Right kidney (tissue), 1 donor: ENCODE data around the gene GPNMB.
A peak's percentile ranks its signal among the peaks of the same experiment; 100 is the strongest.

Source experiments
- DNase-seq: peaks from one replicate; pipeline ENCODE4 v3.0.0-alpha.2; 2016

The GPNMB gene

GRCh38 chr7:23272275-23272674 is 25.7 kb downstream of the GPNMB start:
- no peak for DNase-seq

- DNase-seq, result peak; percentile 39
Observed at GRCh38 chr7:23273141-23273599, 26.6 kb downstream of the GPNMB start.

- no peak for DNase-seq
Observed at GRCh38 chr7:23275912-23276311, 29.3 kb downstream of the GPNMB start.

- DNase-seq, result no peak
Observed at GRCh38 chr7:23276376-23276775, 29.8 kb downstream of the GPNMB start.

- DNase-seq, result no peak
Observed at GRCh38 chr7:23276947-23277346, 30.4 kb downstream of the GPNMB start.

- no peak for DNase-seq
Observed at GRCh38 chr7:23277359-23277989, 30.9 kb downstream of the GPNMB start.

- no peak for DNase-seq
Observed at GRCh38 chr7:23279819-23280525, 33.4 kb downstream of the GPNMB start.

- no peak for DNase-seq
Observed at GRCh38 chr7:23283086-23283485, 36.5 kb downstream of the GPNMB start.

- DNase-seq, result no peak
Observed at GRCh38 chr7:23284871-23285270, 38.3 kb downstream of the GPNMB start.

GRCh38 chr7:23285657-23286646 is 39.4 kb downstream of the GPNMB start:
- DNase-seq, result no peak

- DNase-seq, result no peak
Observed at GRCh38 chr7:23287612-23288011, 41.0 kb downstream of the GPNMB start.

GRCh38 chr7:23290993-23291392 is 44.4 kb downstream of the GPNMB start:
- DNase-seq, result no peak

GRCh38 chr7:23291957-23292560 is 45.5 kb downstream of the GPNMB start:
- no peak for DNase-seq

GRCh38 chr7:23292623-23293022 is 46.0 kb downstream of the GPNMB start:
- no peak for DNase-seq

GRCh38 chr7:23293500-23294073 is 47.0 kb downstream of the GPNMB start:
- DNase-seq, result no peak

GRCh38 chr7:23294549-23295400 is 48.2 kb downstream of the GPNMB start:
- no peak for DNase-seq

- DNase-seq, result no peak
Observed at GRCh38 chr7:23295401-23295697, 48.8 kb downstream of the GPNMB start.

- no peak for DNase-seq
Observed at GRCh38 chr7:23298141-23298881, 51.7 kb downstream of the GPNMB start.

- DNase-seq, result peak; percentile 95
Observed at GRCh38 chr7:23298885-23299769, 52.6 kb downstream of the GPNMB start, which contains the start of gene MALSU1. Gene MALSU1, plus strand, starts transcription at chr7:23299339. Its CDS starts 14 bp downstream, at chr7:23299353.
